Measurements from ENCODE around the gene VPS37C. TPM values are rescaled to one million over a fixed set of nuclear protein-coding genes. Genes with fewer than 3 reads are reported as not detected.

VPS37C gene
- total and polyA plus RNA-seq, 2 of the 13 experiments (the other 11 are each of a cell fraction or from before 2014, with no cell fraction given), result 7.5 to 8.8 TPM

DNA sequence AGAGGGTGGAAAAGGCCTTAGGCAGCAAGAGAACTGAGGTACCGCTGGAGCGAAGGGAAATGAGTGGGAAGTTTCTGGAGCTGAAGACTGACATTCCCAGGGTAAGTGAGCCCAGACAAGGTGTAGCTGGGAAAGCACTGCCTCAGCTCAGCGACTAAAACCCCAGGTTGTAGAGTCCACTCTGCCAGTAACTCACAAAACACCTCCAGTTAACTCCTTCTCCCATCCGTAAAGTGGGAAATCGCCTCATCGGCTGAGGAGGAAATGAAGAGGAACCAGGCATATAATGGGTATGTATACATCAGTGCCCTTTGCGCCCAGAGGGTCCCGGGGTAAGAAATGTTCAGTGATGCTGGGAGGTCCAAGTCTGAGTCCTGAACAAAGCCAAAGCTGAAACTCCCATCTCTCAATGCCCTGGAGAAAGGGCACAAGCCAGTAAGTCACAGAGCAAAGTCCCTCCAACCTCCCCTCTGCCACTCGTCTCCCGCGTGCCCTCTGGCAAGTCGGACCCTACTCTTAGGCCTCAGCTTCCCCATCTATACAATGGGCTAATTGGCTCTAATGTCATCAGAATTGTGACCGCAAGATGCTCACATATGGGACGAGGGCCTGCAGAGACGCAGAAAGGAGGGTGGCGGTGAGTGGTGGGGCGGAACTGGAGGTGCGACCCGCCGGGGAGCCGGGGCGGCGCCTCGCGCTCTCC, 588 bp downstream of the VPS37C start (continued):
- no peak for TF ChIP-seq TBP (CRISPR knock-in tag; IDR thresholded peaks at IDR 0.05)
- TF ChIP-seq XRCC5 (optimal IDR thresholded peaks at IDR 0.05; ENCODE audit: low read length), result no peak
- no peak for TF ChIP-seq ZZZ3 (CRISPR knock-in tag; IDR thresholded peaks at IDR 0.05; ENCODE audit: borderline replicate concordance)
- no peak for TF ChIP-seq ATF7-NPFF (CRISPR knock-in tag; IDR thresholded peaks at IDR 0.05; ENCODE audit: low read depth)
- TF ChIP-seq RBM22 (optimal IDR thresholded peaks at IDR 0.05; ENCODE audit: low read length), result no peak
- TF ChIP-seq ZNF530 (CRISPR knock-in tag; IDR thresholded peaks at IDR 0.05; ENCODE audit: low read depth), result no peak
- TF ChIP-seq EED (CRISPR knock-in tag; IDR thresholded peaks at IDR 0.05), result no peak
- TF ChIP-seq, protein P1, sequence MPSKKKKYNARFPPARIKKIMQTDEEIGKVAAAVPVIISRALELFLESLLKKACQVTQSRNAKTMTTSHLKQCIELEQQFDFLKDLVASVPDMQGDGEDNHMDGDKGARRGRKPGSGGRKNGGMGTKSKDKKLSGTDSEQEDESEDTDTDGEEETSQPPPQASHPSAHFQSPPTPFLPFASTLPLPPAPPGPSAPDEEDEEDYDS (CRISPR knock-in tag; IDR thresholded peaks at IDR 0.05), result no peak
- no peak for TF ChIP-seq ZNF644 (CRISPR knock-in tag; IDR thresholded peaks at IDR 0.05; ENCODE audit: low read depth)
- TF ChIP-seq NFIB (CRISPR knock-in tag; IDR thresholded peaks at IDR 0.05; ENCODE audit: borderline replicate concordance), result no peak
- TF ChIP-seq ATF1 (CRISPR knock-in tag; IDR thresholded peaks at IDR 0.05), result no peak
- no peak for TF ChIP-seq AGO1 (IDR thresholded peaks at IDR 0.05; ENCODE audit: low read depth, low read length, poor library complexity, severe bottlenecking)
- TF ChIP-seq, protein P2, sequence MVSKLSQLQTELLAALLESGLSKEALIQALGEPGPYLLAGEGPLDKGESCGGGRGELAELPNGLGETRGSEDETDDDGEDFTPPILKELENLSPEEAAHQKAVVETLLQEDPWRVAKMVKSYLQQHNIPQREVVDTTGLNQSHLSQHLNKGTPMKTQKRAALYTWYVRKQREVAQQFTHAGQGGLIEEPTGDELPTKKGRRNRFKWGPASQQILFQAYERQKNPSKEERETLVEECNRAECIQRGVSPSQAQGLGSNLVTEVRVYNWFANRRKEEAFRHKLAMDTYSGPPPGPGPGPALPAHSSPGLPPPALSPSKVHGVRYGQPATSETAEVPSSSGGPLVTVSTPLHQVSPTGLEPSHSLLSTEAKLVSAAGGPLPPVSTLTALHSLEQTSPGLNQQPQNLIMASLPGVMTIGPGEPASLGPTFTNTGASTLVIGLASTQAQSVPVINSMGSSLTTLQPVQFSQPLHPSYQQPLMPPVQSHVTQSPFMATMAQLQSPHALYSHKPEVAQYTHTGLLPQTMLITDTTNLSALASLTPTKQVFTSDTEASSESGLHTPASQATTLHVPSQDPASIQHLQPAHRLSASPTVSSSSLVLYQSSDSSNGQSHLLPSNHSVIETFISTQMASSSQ (IDR thresholded peaks at IDR 0.05; ENCODE audit: low read depth), result no peak
- TF ChIP-seq, protein P2 (CRISPR knock-in tag; IDR thresholded peaks at IDR 0.05; ENCODE audit: borderline replicate concordance), result no peak
- TF ChIP-seq, protein P3, sequence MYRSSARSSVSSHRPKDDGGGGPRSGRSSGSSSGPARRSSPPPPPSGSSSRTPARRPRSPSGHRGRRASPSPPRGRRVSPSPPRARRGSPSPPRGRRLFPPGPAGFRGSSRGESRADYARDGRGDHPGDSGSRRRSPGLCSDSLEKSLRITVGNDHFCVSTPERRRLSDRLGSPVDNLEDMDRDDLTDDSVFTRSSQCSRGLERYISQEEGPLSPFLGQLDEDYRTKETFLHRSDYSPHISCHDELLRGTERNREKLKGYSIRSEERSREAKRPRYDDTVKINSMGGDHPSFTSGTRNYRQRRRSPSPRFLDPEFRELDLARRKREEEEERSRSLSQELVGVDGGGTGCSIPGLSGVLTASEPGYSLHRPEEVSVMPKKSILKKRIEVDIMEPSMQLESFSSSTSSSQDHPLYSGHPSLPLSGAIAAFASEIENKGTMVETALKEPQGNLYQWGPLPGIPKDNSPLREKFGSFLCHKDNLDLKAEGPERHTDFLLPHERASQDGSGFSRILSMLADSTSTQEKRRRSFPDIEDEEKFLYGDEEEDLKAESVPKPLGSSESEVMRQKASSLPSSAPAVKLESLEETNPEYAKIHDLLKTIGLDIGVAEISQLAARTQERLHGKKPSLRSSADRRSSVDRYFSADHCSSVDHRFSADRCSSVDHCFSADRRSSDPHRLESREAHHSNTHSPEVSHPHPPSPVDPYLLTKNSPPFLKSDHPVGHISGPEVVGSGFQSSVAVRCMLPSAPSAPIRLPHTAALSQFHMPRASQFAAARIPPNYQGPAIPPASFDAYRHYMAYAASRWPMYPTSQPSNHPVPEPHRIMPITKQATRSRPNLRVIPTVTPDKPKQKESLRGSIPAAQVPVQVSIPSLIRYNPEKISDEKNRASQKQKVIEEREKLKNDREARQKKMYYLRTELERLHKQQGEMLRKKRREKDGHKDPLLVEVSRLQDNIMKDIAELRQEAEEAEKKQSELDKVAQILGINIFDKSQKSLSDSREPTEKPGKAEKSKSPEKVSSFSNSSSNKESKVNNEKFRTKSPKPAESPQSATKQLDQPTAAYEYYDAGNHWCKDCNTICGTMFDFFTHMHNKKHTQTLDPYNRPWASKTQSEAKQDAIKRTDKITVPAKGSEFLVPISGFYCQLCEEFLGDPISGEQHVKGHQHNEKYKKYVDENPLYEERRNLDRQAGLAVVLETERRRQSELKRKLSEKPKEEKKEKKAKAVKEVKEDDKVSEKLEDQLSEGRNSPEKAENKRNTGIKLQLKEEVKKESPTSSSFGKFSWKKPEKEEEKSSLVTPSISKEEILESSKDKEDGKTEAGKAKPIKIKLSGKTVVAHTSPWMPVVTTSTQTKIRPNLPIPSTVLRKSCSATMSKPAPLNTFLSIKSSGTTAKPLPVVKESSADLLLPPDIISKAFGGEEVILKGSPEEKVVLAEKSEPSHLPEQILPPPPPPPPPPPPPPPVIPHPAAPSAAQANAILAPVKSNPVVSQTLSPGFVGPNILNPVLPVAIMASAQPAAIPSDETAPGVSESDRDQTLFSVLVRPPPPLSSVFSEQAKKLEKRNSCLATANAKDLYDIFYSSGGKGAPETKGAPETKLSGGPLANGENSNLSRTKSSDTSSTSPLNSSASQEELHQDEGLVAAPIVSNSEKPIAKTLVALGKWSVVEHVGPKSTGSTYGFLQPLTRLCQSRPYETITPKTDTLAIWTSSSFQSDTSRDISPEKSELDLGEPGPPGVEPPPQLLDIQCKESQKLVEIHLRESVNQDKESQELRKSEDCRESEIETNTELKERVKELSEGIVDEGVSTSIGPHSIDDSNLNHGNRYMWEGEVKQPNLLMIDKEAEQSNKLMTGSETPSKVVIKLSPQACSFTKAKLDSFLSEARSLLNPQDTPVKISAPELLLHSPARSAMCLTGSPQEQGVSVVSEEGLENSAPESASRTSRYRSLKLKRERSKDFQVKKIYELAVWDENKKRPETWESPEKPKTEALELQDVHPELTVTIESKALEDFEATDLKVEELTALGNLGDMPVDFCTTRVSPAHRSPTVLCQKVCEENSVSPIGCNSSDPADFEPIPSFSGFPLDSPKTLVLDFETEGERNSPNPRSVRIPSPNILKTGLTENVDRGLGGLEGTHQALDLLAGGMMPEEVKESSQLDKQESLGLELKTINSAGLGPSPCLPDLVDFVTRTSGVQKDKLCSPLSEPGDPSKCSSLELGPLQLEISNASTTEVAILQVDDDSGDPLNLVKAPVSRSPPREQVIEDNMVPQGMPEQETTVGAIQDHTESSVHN (CRISPR knock-in tag; IDR thresholded peaks at IDR 0.05), result no peak
- TF ChIP-seq, protein P4, sequence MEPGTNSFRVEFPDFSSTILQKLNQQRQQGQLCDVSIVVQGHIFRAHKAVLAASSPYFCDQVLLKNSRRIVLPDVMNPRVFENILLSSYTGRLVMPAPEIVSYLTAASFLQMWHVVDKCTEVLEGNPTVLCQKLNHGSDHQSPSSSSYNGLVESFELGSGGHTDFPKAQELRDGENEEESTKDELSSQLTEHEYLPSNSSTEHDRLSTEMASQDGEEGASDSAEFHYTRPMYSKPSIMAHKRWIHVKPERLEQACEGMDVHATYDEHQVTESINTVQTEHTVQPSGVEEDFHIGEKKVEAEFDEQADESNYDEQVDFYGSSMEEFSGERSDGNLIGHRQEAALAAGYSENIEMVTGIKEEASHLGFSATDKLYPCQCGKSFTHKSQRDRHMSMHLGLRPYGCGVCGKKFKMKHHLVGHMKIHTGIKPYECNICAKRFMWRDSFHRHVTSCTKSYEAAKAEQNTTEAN (CRISPR knock-in tag; conservative IDR thresholded peaks at IDR 0.05), result no peak

All from HepG2 (cell line).